GM18526 (cell line): Measurements from ENCODE around the gene PPP6C.

Source experiments
- POLR2A ChIP-seq: IDR thresholded peaks from 3 replicates; pipeline ENCODE4 v1.6.1; 2011; ENCODE audit not compliant: insufficient read length; ENCODE audit errors: extremely low read depth

PPP6C gene

GRCh38 chr9:125146247-125146646 lies 43.4 kb downstream of the PPP6C start:
- no peak for TF ChIP-seq POLR2A

GRCh38 chr9:125145425-125145824 lies 44.2 kb downstream of the PPP6C start:
- no peak for TF ChIP-seq POLR2A

- peak; percentile 42 for TF ChIP-seq POLR2A
Measured at GRCh38 chr9:125143377-125144090, 46.1 kb downstream of the PPP6C start, which contains the start of gene SCAI. Gene SCAI, minus strand, starts transcription at chr9:125143528. Its CDS starts 91 bp downstream, at chr9:125143437.

- TF ChIP-seq POLR2A: no peak
Measured at GRCh38 chr9:125142560-125143376, 46.8 kb downstream of the PPP6C start.

- TF ChIP-seq POLR2A: no peak
Measured at GRCh38 chr9:125141751-125142150, 47.9 kb downstream of the PPP6C start.

- TF ChIP-seq POLR2A: no peak
Measured at GRCh38 chr9:125141251-125141650, 48.4 kb downstream of the PPP6C start.

- no peak for TF ChIP-seq POLR2A
Measured at GRCh38 chr9:125140576-125140975, 49.0 kb downstream of the PPP6C start.

- no peak for TF ChIP-seq POLR2A
Measured at GRCh38 chr9:125137200-125137599, 52.4 kb downstream of the PPP6C start.

- no peak for TF ChIP-seq POLR2A
Measured at GRCh38 chr9:125134976-125135375, 54.6 kb downstream of the PPP6C start.

GRCh38 chr9:125133403-125134329 lies 55.9 kb downstream of the PPP6C start:
- no peak for TF ChIP-seq POLR2A

- no peak for TF ChIP-seq POLR2A
Measured at GRCh38 chr9:125131778-125132177, 57.8 kb downstream of the PPP6C start.

- no peak for TF ChIP-seq POLR2A
Measured at GRCh38 chr9:125126019-125126746, 63.4 kb downstream of the PPP6C start.

GRCh38 chr9:125125523-125125922 lies 64.1 kb downstream of the PPP6C start:
- no peak for TF ChIP-seq POLR2A

- TF ChIP-seq POLR2A: no peak
Measured at GRCh38 chr9:125121146-125121545, 68.5 kb downstream of the PPP6C start.

GRCh38 chr9:125119643-125120286 lies 69.8 kb downstream of the PPP6C start:
- no peak for TF ChIP-seq POLR2A

- no peak for TF ChIP-seq POLR2A
Measured at GRCh38 chr9:125110464-125110863, 79.1 kb downstream of the PPP6C start.
